ENCODE data around the gene CTDSP2. TPM values are rescaled to one million over a fixed set of nuclear protein-coding genes. Genes with fewer than 3 reads are reported as not detected.
A peak's percentile ranks its signal among the peaks of the same experiment; 100 is the strongest.

CTDSP2 gene
- total and polyA plus RNA-seq, 2 of the 8 experiments (the other 6 are each of a cell fraction or from before 2014, with no cell fraction given), result 71.3 to 91.7 TPM

- H3K56ac ChIP-seq (replicated peaks; ENCODE audit: insufficient read length, low read depth, low read length), result no peak overlapping the region
- no peak overlapping the region for H2BK15ac ChIP-seq (ENCODE audit: low read length)
- peak overlapping the region; percentile 44; the same call in 1 of the 2 replicates for H2BK5ac ChIP-seq (ENCODE audit: low read depth, low read length)
- H2AFZ ChIP-seq (ENCODE audit: low read length), result 0 out of 2 replicates have a peak overlapping the region, but pooled peaks have one; percentile 83
- no peak overlapping the region for H3K14ac ChIP-seq (ENCODE audit: insufficient read length)
- no peak overlapping the region for H2AK5ac ChIP-seq (ENCODE audit: low read depth, low read length)
- H3K4ac ChIP-seq (replicated peaks; ENCODE audit: insufficient read length, low read depth, low read length), result no peak overlapping the region
- peak overlapping the region; percentile 55; a peak in 3 of 4 replicates for H3K4me2 ChIP-seq (ENCODE audit: insufficient read depth in 1 of 2, low read depth in 2 of 2, low read length in 2 of 2)
- 71% methylated on average over 10 of the region's 10 CpGs; no CpG with 5 or more reads in 1 of the 2 experiments for WGBS, 2 experiments (ENCODE audit: extremely low coverage in 1 of 2, insufficient coverage in 1 of 2, insufficient read length in 1 of 2, insufficient replicate concordance in 2 of 2, low coverage in 1 of 2, low lambda C conversion rate in 2 of 2, missing lambda C conversion rate in 1 of 2)
- H3K4me3 ChIP-seq (ENCODE audit: extremely low read depth in 1 of 4, insufficient read depth in 2 of 4, low read depth in 3 of 4, low read length in 4 of 4), result peak overlapping the region in 2 of 4 experiments; percentile 4 to 23; a peak in 3 of 8 replicates
- peaks cover 2 to 18% (median 14%) of the 10 kb centered on the region in 4 experiments for H3K4me1 ChIP-seq (replicated peaks in 1 of 4; ENCODE audit: control insufficient read depth in 3 of 4, insufficient read depth in 4 of 4, low read length in 3 of 4)
- peaks cover 0 to 3% of the 10 kb centered on the region in 2 experiments; a peak in 1 of 4 replicates for H3K9me3 ChIP-seq (ENCODE audit: insufficient read depth in 2 of 2, low read depth in 1 of 2, low read length in 1 of 2)
- peak overlapping the region; percentile 90; the same call in 1 of the 2 replicates for H2BK12ac ChIP-seq (ENCODE audit: low read depth, low read length)
- H3K27me3 ChIP-seq (replicated peaks in 1 of 4; ENCODE audit: control insufficient read depth in 3 of 4, extremely low read depth in 1 of 4, insufficient read depth in 3 of 4, low read length in 3 of 4), result no peaks in the 10 kb centered on the region; a peak in 1 of 7 replicates
- H2BK120ac ChIP-seq (replicated peaks; ENCODE audit: low read depth, low read length), result no peak overlapping the region
- H4K20me1 ChIP-seq (replicated peaks in 1 of 2; ENCODE audit: control insufficient read depth in 1 of 2, insufficient read depth in 2 of 2, low read length in 2 of 2), result no peaks in the 10 kb centered on the region
- H3K9ac ChIP-seq (replicated peaks in 1 of 4; ENCODE audit: extremely low read depth in 1 of 4, low read depth in 3 of 4, low read length in 3 of 4), result no peak overlapping the region
- FAIRE-seq (no peak), DNase-seq (ENCODE audit: low read depth in 1 of 2, low spot score in 2 of 2) (no peak)
- no peaks in the 10 kb centered on the region for H3K23me2 ChIP-seq (ENCODE audit: low read depth, low read length)
- H3K27ac ChIP-seq (ENCODE audit: low read depth, low read length), result no peak overlapping the region
- H4K8ac ChIP-seq (ENCODE audit: extremely low read depth, insufficient read depth, low read length), result no peak overlapping the region
- peak overlapping the region; percentile 78 for H4K91ac ChIP-seq (replicated peaks; ENCODE audit: insufficient read length, low read length)
- H4K5ac ChIP-seq (ENCODE audit: insufficient read length, low read depth, low read length), result no peak overlapping the region
- POLR2A ChIA-PET (ENCODE audit: partially characterized antibody), result interaction anchor here (0.6 to 4.5 kb wide), 11 partner anchors 9 to 69 kb away, joined by 3 to 40 read pairs (median 6); partner anchors contain the start of genes ATP23, AVIL and CTDSP2
- TF ChIP-seq KDM1A (IDR thresholded peaks at IDR 0.05; ENCODE audit: borderline replicate concordance, low read length), result peak; percentile 82; the same call in 1 of the 2 replicates
- no peak for TF ChIP-seq POU5F1 (IDR thresholded peaks at IDR 0.05; ENCODE audit: low read depth, low read length)
- TF ChIP-seq, protein P1, sequence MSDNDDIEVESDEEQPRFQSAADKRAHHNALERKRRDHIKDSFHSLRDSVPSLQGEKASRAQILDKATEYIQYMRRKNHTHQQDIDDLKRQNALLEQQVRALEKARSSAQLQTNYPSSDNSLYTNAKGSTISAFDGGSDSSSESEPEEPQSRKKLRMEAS (IDR thresholded peaks at IDR 0.05), result no peak
- H3K36me3 ChIP-seq (ENCODE audit: control insufficient read depth in 2 of 4, insufficient read depth in 4 of 4, low read length in 3 of 4), result no peaks in the 10 kb centered on the region
- no peak overlapping the region for H3K23ac ChIP-seq (ENCODE audit: insufficient read length)
- H2BK20ac ChIP-seq (ENCODE audit: low read length), result peak overlapping the region; percentile 23; the same call in 1 of the 2 replicates
- CTCF ChIA-PET (ENCODE audit: partially characterized antibody), result interaction anchor here (0.8 to 4.4 kb wide), 11 partner anchors 9 to 131 kb away, joined by 3 to 26 read pairs (median 6); no protein-coding TSS in a partner anchor
- H3K79me1 ChIP-seq (ENCODE audit: low read depth, low read length), result no peaks in the 10 kb centered on the region
- H3K18ac ChIP-seq (ENCODE audit: extremely low read depth, low read length), result peak overlapping the region; percentile 78
- H3K79me2 ChIP-seq (ENCODE audit: control insufficient read depth in 1 of 2, insufficient read depth in 2 of 2, low read length in 2 of 2), result no peaks in the 10 kb centered on the region
Observed at GRCh38 chr12:57887631-57888408, 41.3 kb upstream of the CTDSP2 start.

Measured in H1 (cell line).